GM19324 (cell line): ENCODE results near the gene CDR2L.
"Not testable (repeated sequence)": the region's sequence is repeated elsewhere in the genome, so short reads cannot be mapped to it uniquely, and the experiment has no call there.

Experiments used
- ATAC-seq: cut with Tn5 transposase; IDR thresholded peaks from one replicate; pipeline ENCODE4 v1.9.1; 2021; ENCODE audit warnings: mild to moderate bottlenecking, moderate library complexity; ENCODE audit not compliant: unreplicated experiment, low FRiP score

Gene CDR2L

DNA sequence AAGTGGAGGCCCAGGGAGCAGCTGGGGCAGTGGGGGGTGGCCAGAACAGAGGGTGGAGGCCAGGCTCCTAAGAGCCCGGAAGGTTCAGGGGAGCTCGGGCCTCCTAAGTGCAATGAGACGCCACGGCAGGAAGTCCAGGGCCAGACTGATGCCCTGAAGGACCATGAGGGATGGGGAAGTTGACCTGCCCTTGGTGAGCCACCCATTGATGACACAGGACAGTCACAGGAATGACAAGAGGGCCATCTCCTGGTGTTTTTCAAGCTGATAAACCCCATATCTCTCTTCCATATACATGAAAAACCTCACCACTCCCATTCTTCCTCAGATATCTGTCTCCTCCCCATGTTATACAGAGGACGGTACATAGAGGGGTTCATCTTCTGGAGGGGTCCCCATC lies 19.2 kb downstream of the CDR2L start:
- ATAC-seq: no peak

DNA sequence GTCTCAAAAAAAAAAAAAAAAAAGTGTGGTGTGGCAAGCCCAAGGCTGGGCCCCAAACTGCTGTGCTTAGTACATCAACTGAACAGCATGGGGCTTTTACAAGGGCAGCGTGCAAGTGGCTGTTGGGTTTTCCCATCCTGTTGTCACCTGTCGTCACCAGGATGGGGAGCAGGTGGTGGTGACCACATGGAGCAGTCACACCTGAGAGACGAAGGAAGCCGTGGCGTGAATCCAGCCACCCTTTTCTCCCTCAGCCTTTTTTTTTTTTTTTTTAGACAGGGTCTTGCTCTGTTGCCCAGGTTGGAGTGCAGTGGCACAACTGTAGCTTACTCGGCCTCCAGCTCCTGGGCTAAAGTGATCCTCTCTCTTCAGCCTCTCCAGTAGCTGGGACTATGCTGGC lies 20.9 kb downstream of the CDR2L start:
- ATAC-seq: no peak

DNA sequence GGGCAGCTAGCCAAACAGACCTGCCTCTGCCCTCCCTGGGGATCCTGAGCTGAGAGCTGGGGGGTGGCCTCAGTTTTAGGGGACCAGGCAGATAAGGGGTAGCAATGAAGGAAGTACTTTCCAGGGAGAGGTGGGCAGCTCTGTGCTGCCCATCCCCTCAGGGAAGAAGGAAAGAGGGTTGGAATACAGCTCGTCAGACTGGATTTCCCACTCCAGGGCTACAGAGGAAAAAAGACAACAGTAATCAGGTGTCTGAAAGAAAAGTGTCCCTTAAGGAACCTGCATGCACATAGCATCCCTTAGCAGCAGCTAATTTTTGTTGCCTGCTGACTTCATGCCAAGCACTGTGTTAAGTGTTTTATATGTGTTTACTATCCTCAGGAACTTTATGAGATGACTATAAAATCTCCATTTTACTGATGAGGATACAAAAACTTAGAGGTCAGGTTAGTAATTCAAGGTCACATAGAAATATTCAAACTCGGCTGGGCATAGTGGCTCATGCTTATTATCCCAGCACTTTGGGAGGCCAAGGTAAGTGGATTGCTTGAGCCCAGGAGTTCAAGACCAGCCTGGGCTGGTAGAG lies 21.8 kb downstream of the CDR2L start:
- no peak for ATAC-seq

DNA sequence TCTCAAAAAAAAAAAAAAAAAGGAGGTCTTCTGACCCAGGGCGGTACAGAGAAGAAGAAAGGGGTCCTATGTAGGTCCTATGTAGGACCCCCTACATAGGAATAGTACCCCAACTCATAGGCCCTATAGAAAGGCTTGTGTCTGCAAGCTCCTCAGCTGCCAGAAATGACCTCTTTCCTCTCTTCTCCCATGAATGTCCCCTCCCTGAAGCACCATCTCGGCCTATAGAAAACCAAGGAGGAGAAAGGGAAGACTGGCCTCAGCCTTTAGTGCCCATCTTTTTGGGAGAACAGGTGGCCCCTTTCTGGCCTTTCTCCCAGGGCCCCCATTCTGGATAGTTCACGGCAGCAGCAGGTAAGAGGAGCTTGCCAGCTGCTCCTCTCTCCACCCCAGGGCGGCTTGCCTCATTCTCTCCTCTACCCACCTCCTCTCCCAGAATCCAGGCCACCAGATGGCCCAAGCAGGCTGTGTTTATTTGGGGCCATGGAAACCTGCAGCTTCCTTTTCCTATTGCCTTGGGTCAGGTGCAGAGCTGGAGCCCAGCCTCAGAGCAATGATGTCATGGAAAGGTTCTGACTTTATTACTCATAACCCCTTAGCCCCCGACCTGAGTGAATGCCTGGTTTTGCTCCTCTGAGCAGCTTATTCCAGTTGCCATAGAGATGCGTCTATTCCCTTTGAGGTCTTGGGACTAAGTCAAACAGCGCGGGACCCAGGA lies 23.4 kb downstream of the CDR2L start:
- no peak for ATAC-seq

DNA sequence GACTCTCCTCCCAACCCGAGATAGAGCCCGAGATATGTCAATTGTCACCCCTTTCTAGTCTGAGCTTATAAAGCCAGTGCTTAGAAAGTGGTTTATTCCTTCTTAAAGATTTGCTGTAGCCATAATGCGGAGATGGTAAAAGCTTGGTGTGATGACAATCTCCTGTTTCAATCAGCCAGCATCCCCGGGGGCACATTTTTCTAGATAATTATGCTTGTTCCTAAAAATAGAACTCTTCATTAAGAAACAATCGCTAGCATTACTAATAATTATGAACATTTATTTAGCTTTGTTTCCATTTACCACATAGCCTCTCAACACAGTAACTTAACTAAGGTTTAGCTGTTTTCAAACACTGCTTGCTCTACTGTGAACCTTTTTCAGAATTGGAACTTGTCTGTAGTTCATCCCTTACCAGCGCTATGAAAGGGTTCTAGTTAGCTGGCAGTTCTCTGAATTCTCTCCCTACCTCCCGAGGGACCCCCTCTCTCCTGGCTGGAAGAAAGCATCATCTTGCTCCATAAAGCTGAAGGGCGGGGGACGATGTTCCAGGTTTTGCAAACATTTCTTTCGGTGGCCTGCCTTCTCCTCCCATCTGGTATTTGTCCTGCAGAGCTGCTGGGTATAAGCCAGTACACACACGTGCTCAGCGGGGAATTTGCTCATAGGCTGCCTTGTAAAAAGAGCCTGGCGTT lies 24.1 kb downstream of the CDR2L start:
- ATAC-seq: no peak

DNA sequence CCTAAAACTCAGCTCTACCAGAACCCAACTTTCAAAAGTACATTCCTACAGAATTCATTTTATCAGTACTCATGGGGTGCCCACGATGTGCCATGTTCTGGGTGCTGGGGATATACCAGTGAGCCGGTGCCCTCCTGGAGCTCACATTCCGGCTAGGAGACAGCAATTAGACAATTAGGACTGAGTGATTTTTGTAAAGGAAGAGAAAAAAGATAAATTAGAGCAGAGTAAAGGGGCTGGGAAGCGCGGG lies 24.6 kb downstream of the CDR2L start:
- ATAC-seq: no peak

DNA sequence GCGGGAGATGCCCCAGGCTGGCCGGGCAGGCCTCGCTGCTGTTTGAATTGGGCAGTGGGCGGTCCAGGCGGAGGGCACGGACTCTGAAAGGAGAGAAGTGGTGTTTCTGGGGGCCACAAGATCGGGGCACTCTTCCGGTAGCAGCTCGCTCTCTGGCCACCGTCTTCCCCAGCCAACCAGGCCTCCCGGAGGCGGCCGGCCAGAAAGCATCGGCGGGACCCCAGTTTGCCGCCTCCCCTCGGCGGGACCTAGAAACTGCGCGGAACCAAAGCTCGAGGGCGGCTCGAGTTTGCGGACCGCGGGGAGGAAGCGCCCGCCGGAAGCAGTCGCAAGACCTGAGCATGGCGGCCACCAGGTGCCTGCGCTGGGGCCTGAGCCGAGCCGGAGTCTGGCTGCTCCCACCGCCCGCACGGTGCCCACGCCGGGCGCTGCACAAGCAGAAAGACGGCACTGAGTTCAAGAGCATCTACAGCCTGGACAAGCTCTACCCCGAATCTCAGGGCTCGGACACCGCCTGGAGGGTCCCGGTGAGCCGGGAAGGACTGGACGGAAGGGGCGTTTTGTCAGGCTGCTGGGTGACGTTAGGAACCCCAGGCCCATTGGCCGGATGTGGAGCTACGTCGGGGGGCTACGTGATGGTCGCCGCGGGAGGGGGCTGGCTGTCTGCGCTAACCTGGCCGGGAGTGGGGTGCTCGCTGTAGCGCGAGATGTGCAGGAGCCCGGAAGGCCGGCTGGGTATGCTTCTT lies 25.1 kb downstream of the CDR2L start, which contains the start of gene MRPL58:
Gene MRPL58, plus strand, starts transcription at position 325 of the 746 bp plus-strand sequence. Its CDS starts 17 bp downstream, at position 342.
- ATAC-seq: peak; percentile 87

DNA sequence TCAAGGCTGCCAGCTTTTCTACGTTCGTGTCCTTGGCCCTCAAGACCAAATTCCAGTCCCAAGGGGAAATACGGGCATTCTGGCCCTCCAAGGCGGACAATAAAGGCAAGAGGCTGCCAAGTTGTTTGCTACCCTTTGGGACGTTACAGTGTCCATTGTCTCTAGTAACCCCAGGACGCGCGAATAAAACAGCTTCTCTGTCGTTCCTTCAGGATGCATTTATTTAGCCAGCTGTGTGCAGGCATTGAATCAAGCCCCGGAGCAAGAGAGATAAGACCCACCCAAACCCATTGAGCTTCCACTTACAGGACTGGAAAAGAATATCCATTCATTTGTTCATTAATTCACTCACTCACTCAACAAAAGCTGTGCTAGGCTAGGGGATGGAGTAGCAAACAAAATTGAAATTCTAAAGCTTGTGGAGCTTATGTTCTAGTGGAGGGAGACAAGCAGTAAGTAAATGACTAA lies 25.7 kb downstream of the CDR2L start:
- no peak for ATAC-seq

DNA sequence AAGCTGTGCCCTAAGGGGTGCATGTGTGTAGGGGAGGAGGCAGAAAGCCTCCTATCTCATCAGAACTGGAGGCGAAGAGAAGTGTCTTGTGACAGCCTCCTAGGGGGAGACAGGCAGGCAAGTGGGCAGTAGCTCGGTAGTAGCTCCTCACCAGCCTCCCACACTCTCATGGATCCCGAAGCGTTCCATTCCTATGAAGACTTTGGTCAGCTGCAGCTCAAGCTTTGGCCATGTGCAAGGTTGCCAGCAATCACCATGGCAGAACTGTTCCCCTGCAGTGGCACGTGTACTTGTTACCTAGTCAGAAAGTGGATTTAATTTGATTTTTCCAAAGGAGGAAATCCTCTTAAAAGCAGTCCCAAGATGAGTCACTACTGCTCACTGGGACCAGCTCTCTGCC lies 31.7 kb downstream of the CDR2L start:
- no peak for ATAC-seq

DNA sequence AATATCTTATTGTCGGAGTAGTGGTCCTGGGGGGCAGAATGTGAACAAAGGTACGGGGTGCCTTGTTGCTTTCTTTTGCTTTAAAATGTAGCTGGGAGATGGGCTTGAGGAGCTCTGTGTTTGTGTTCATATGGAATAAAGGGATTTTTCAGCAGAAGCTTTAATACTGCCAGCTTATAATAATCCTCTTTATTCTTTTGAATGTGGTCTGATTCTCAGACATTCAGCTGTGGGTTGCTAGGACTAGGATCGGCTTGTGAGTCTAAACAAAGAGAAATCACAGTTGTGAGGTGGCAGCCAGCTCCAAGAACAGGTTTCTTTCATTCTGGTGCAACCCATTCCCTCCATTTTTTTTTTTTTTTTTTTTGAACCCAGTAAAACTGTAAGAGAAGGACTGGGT lies 32.3 kb downstream of the CDR2L start:
- ATAC-seq: no peak

DNA sequence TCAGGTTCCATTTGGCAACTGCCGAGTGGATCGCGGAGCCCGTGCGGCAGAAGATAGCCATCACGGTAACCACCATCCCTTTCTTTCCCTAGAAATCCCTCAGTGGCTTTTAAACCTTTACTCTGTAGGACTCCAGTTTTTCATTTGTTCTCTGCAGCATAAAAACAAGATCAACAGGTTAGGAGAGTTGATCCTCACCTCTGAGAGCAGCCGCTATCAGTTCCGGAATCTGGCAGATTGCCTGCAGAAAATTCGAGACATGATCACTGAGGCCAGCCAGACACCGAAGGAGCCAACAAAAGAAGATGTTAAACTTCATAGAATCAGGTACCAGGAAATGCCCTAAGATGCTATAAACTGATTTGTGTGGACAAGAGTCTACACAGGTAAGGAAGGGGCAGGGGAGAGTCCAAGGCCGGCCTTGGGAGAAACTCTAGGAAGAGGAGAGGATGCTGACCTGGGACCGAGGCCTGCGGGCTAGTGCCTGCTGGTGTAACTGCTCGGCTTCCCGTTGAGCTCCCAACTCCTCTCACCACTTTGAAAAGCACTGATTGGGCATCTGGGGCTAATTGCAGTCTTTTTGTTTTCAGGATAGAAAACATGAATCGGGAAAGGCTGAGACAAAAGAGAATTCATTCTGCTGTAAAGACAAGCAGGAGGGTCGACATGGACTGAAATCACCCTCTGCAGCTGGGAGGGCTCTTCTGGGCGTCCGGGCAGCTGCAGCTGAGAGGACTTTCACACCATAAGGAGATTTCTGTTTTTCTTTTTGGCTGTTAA lies 33.1 kb downstream of the CDR2L start:
- no peak for ATAC-seq

DNA sequence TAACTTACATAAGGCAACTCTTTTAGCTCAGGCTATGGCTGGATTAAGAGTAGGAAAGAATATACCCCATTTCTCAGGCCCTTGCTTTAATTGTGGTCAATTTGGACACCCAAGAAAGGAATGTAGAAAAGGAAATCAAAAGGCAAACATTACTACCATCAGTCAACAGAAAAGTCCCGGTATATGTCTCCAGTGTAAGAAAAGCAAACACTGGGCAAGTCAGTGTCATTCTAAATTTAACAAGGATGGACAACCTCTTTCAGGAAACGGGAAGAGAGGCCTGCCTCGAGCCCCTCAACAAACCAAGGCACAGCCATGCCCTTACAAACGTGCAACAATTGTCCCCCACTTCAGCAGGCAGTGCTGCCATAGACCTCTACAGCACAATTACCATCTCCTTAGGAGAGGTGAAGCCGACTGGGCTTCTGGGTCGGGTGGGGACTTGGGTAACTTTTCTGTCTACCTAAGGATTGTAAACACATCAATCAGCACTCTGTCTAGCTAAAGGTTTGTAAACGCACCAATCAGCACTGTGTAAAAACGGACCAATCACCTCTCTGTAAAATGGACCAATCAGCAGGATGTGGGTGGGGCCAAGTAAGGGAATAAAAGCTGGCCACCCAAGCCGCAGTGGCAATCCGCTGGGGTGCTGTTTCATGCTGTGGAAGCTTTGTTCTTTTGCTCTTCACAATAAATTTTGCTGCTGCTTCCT lies 37.4 kb downstream of the CDR2L start:
- no peak for ATAC-seq

DNA sequence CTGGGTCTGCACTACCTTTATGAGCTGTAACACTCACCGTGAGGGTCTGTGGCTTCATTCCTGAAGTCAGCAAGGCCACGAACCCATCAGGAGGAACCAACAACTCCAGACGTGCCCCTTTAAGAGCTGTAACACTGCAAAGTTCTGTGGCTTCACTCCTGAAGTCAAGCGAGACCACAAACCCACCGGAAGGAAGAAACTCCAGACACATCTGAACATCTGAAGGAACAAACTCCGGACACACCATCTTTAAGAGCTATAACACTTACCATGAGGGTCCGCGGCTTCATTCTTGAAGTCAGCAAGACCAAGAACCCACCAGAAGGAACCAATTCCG lies 37.9 kb downstream of the CDR2L start:
- not testable (repeated sequence) for ATAC-seq

DNA sequence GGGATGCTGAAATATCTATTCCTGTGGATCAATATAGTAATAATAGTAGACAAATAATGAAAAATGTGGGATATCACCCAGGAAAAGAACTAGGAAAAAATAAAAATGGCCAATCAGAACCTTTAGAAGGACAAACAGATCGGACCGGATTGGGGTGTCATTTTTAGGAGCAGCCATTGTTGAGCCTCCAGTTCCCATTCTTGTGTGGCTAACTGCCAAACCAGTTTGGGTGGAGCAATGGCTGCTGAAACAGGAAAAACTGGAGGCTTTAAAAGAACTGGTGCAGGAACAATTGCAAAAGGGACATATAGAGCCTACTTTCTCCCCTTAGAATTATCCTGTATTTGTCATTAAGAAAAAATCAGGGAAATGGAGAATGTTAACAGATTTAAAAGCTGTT lies 39.2 kb downstream of the CDR2L start:
- not testable (repeated sequence) for ATAC-seq

DNA sequence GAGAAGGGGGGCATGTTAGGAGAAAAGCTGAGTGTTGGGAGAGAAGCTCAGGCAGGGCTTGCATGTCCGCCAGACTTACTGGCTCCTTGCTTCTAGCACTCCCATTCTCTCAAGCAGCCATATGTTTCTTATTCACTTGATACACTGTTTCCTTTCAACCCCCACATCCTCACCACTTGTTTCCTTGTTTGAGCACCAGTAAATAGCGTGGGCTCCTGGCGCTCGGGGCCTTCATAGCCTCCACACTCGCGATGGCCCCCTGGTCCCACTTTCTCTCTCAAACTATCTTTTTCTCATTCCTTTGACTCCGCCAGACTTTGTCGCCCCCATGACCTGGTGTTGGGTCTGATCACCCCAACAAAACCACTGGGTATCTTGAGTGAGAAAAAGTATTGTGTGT lies 42.7 kb downstream of the CDR2L start:
- no peak for ATAC-seq

DNA sequence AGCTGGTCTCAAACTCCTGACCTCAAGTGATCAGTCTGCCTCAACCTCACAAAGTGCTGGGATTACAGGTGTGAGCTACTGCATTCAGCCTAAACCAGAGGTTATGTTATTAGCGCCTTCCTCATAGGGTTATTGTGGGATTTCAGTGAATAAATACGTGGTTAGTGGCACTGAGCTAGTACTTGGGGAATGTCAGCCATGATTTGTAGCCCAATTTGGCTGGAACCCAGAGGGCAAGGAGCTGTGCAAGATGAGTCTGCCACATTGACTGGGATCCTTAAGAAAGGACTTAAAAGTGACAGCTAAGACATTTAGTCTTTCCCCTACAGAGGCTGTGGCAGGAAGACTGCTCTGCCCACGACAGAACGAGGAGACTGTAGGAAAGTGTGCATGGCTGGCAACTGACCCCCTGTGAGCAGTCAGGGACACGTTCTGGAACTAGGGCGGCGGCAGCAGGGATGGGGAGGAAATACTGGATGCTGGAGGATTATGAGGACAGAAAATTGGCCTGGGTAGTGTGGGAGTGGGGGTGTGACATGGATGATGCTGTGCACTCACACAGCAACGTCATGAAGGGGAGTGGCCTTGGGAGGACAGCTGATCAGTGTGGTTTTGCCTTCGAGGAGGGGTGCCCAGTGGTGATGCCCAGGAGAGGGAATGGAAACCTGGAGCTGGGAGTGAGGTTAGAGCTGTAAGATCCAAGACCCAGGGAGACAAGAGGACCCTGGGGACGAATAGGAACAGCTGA lies 44.7 kb downstream of the CDR2L start:
- no peak for ATAC-seq

DNA sequence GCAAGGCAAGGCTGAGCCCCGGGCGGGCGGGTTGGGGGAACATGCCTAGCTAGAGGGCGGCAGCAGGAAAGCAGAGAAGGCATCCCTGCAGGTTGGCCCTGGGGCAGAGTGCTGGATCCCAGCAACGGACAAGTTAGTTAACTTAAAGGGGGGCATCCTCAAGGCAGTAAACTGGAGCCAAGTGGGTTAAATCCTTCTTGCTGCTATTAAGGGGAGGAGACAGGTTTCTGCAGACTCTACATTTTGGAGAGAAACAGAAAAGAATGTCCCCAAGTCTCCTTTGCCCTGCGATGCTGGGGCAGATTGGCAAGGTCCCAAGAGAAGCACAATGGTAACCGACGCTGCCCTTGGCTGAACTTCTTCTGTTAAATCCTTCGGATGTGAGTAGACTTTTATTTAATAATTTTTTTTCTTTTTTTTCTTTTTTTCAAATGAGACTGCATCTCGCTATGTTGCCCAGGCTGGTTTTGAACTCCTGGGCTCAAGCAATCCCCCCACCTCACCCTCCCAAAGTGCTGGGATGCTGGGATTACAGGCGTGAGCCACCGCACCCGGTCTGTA lies 45.4 kb downstream of the CDR2L start:
- ATAC-seq: no peak

DNA sequence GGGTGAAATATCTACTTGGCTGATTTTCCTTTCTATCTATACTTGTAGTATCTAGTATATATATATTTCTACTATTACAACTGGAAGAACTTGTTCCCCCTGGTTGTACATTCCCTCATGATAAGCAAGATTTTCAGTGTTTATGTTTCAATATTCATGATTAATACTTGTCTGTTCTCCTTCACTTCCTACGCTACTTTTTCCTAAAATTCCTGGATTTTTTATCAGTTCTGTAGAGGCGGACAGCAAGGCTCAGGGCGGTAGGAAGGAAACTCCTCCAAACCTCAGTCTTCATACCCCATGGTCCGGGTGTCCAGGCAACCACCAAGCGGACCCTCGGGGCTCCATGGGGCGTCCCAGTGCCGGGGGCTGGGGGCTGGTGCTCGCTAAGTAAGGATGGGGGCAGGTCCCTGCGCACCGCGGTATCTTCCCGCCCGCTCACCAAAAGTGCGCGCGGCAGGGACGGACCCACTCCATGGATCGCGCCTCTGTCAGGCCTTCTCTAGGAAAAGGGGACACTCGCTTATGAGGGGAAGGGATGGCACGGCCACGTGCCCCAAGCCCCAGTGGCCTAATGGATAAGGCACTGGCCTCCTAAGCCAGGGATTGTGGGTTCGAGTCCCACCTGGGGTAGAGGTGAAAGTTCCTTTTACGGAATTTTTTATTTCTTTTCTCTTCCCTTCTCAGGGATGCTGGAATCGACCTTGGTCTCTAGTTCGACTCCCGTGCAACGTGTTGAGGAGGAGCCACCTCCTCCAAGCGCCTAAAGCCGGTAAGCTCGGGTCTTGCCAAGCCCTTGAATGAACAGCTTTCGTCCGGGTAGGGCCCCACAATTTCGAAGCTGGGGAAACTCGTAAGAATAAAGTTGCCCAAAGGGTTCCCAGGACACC lies 46.2 kb downstream of the CDR2L start:
- no peak for ATAC-seq
